GM12891 (cell line): Measurements from ENCODE around the gene CTNND2.

Experiments
- PAX5 ChIP-seq: IDR thresholded peaks from 2 replicates; pipeline ENCODE4 v1.6.1; 2011; ENCODE audit warnings: low read length, moderate library complexity, mild to moderate bottlenecking; ENCODE audit not compliant: insufficient read depth, severe bottlenecking
- POLR2A ChIP-seq: IDR thresholded peaks from 2 replicates; pipeline ENCODE4 v1.6.1; 2011; ENCODE audit warnings: low read depth, low read length, control low read depth
- POLR2AphosphoS5 ChIP-seq: IDR thresholded peaks from 2 replicates; pipeline ENCODE4 v1.6.1; 2011; ENCODE audit warnings: low read depth, low read length, control low read depth
- SPI1 ChIP-seq: IDR thresholded peaks from 2 replicates; pipeline ENCODE4 v1.6.1; 2011; ENCODE audit warnings: low read depth, low read length, control low read depth
- TAF1 ChIP-seq: IDR thresholded peaks from 2 replicates; pipeline ENCODE4 v1.6.1; 2011; ENCODE audit warnings: low read depth, low read length, control low read depth

- TF ChIP-seq POLR2A (no peak), TAF1 (no peak), SPI1 (no peak), POLR2AphosphoS5 (no peak), PAX5 (no peak)
These were observed 127.2 kb downstream of the CTNND2 start for GRCh38 chr5:11777096-11777495.
